Pancreas (tissue), 10 donors: ENCODE results near the gene MS4A3. TPM values are rescaled to one million over a fixed set of nuclear protein-coding genes. Genes with fewer than 3 reads are reported as not detected.
"Not testable (repeated sequence)": the region's sequence is repeated elsewhere in the genome, so short reads cannot be mapped to it uniquely, and the experiment has no call there.

ENCODE experiments used
- ATAC-seq, 4 donors: fragments of 200-7000 bp; cut with Tn5 transposase; one replicate each; pipeline versions ENCODE4 v1.8.0 to v1.9.1; 2020; ENCODE audit warnings: mild to moderate bottlenecking in 4 of 4, moderate library complexity in 4 of 4
- DNase-seq, 6 donors: peaks; one replicate each; pipeline ENCODE4 v3.0.0-alpha.2; 2020
- FAIRE-seq: peaks from 2 replicates; lab custom pipeline; 2012; peaks lifted over from hg19 to GRCh38; lab: Jason Lieb, UNC
- H3K27ac ChIP-seq, 4 donors: fragments of 200-600 bp; sonication (generic); 1 replicate in 3 of 4; 2 replicates in 1 of 4; pipeline versions ENCODE4 v1.5.0 to v1.8.0; 2020
- H3K27me3 ChIP-seq, 4 donors: fragments of 200-600 bp; one replicate each; pipeline ENCODE4 v1.8.0; 2021
- H3K36me3 ChIP-seq, 3 donors: fragments of 200-600 bp; sonication (generic) in 1 of 3; one replicate each; pipeline versions ENCODE4 v1.5.0 to v1.8.0; 2020 to 2021
- H3K4me1 ChIP-seq, 3 donors: fragments of 200-600 bp; one replicate each; pipeline ENCODE4 v1.8.0; 2021
- H3K4me3 ChIP-seq, 4 donors: fragments of 200-600 bp; sonication (generic) in 2 of 4; one replicate each; pipeline versions ENCODE4 v1.5.0 to v1.8.0; 2020 to 2021
- H3K9me3 ChIP-seq, 4 donors: fragments of 200-600 bp; one replicate each; pipeline ENCODE4 v1.8.0; 2021
- WGBS, 2 donors: extraction: QIAGEN DNeasy Blood & Tissue Kit; methylation state at CpG; one replicate each; pipeline ENCODE4 v1.1.7; 2013; 5-methylcytosine and 5-hydroxymethylcytosine counted together
- intact Hi-C, 3 donors: fragments of 100-400 bp; cut with DNase I; formaldehyde crosslinking; loops; one replicate each; pipeline versions ENCODE4 v1.11.1 to v1.14.2; 2022
- polyA plus RNA-seq, 2 donors: library from polyadenylated mRNA; stranded (reverse); fragments of 200-250 nt; gene quantifications; one replicate each; pipeline ENCODE4 v1.2.3, GENCODE V29; 2013
- total RNA-seq, 6 donors: library from RNA; stranded (reverse); fragmentation: NEBNext Ultra II Directional in 4 of 6; extraction: Animal tissue kit (Norgen Biotek cat#: 25700) in 4 of 6; gene quantifications; one replicate each; pipeline versions ENCODE4 v1.2.1 to v1.2.4, GENCODE V29; 2021 to 2023
- TF ChIP-seq, protein P1 (sequence below), 4 donors: fragments of 200-600 bp; sonication (generic) in 3 of 4; IDR thresholded peaks; one replicate each; pipeline versions ENCODE4 v1.5.0 to v1.8.0; 2021; ENCODE audit warnings: antibody characterized with exemption in 4 of 4
- donor health status: healthy with polysubstance abuse.
- donor health status: DM: no; HTN: no; CAD: no; lungs with moderate emphysema.
- donor health status: DM: no; HTN: no; CAD: no.
- donor health status: control.
- donor health status: control.
- donor health status: Bipolar disorder and iron deficiency.
- donor health status: DM: yes; HTN: yes; CAD: no.
- donor health status: DM: no; HTN: no; CAD: no.
- donor health status: DM: no; HTN: no; CAD: no.
- donor health status: DM: yes; HTN: yes; CAD: no.

The MS4A3 gene, protein sequence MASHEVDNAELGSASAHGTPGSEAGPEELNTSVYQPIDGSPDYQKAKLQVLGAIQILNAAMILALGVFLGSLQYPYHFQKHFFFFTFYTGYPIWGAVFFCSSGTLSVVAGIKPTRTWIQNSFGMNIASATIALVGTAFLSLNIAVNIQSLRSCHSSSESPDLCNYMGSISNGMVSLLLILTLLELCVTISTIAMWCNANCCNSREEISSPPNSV
- total RNA-seq (not detected), polyA plus RNA-seq (not detected)

DNA sequence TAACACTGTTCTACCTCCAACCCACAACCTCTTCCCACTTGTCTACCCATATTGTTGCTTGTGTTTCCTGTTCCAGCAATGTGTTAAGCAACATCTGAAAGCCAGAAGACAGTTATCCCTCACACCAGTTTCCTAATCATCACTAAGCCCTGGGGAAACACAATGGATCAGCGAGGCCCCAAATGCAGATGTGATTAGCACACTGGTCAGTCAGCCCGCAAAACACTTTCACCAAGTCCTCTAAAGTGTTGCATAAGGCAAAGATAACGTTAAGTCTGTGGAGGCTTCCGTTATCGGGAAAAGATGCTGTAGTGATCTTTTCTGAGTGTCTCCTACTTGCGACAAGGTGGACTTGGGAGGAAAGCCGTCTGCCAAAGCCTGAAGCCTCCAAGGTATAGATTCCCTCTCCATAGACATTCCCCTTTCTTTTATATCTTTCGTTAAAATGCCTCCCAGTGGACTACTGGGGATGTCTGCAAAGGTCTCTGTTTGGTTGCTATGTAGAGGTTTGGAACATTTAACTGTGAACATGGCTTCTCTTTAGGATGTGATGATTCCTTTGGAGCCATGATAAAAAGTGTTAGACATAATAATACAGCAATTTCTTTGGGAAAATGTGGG lies at the start of gene MS4A3:
Gene MS4A3, plus strand, starts transcription at position 317 of the 621 bp plus-strand sequence. CDS start 4,496 bp downstream, outside the sequence.
- Histone ChIP-seq H3K27me3 (no peaks in the 10 kb centered on the region), H3K27ac (no peak within 1 kb of the TSS), H3K4me3 (no peak within 1 kb of the TSS), H3K4me1 (no peaks in the 10 kb centered on the region), H3K36me3 (no peaks in the 10 kb centered on the region), H3K9me3 (no peaks in the 10 kb centered on the region)
- TF ChIP-seq, protein P1, sequence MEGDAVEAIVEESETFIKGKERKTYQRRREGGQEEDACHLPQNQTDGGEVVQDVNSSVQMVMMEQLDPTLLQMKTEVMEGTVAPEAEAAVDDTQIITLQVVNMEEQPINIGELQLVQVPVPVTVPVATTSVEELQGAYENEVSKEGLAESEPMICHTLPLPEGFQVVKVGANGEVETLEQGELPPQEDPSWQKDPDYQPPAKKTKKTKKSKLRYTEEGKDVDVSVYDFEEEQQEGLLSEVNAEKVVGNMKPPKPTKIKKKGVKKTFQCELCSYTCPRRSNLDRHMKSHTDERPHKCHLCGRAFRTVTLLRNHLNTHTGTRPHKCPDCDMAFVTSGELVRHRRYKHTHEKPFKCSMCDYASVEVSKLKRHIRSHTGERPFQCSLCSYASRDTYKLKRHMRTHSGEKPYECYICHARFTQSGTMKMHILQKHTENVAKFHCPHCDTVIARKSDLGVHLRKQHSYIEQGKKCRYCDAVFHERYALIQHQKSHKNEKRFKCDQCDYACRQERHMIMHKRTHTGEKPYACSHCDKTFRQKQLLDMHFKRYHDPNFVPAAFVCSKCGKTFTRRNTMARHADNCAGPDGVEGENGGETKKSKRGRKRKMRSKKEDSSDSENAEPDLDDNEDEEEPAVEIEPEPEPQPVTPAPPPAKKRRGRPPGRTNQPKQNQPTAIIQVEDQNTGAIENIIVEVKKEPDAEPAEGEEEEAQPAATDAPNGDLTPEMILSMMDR (IDR thresholded peaks at IDR 0.05) = no peak
- no peak for DNase-seq
- 57 to 68% methylated on average over 8 of the region's 8 CpGs for WGBS, 2 donors
- no peak for ATAC-seq
- no peak for FAIRE-seq
- intact Hi-C loops = no loop called here

DNA sequence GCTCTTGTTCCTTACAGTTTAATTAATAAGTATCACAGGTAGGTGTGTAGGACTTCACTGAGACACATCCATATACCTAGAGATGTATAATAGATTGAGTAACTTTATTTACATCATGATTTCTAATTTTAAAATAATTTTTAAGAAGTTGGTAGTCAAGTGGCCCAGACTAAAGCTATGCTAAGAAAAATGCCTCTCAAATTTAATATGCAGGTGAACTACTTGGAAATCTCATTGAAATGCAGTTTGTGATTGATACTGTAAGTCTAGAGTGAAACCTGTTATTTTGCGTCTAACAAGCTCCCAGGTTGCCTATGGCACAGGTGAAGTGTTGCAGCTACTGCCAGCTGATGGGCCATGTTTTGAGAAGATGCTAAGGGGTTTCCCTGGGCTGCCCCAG lies 39.6 kb upstream of the MS4A3 start, which contains the start of gene OOSP4B:
Gene OOSP4B, plus strand, starts transcription at position 301 of the 400 bp plus-strand sequence.
- 89 to 100% methylated on average over 1 of the region's 1 CpG for WGBS, 2 donors
- DNase-seq = no peak
- Histone ChIP-seq H3K27me3 (no peaks in the 10 kb centered on the region), H3K27ac (no peak within 1 kb of the TSS), H3K4me1 (no peaks in the 10 kb centered on the region), H3K4me3 (no peak within 1 kb of the TSS), H3K9me3 (no peaks in the 10 kb centered on the region), H3K36me3 (no peaks in the 10 kb centered on the region)
- no peak for ATAC-seq
- FAIRE-seq = no peak
- intact Hi-C loops = no loop called here
- TF ChIP-seq, protein P1 (IDR thresholded peaks at IDR 0.05) = no peak

GRCh38 chr11:60018058-60018457 lies 38.4 kb upstream of the MS4A3 start:
- TF ChIP-seq, protein P1 (IDR thresholded peaks at IDR 0.05) = no peak
- FAIRE-seq = no peak
- 71 to 78% methylated on average over 8 of the region's 8 CpGs for WGBS, 2 donors

GRCh38 chr11:60020376-60020775 lies 36.1 kb upstream of the MS4A3 start:
- H3K36me3 ChIP-seq, H3K4me3 ChIP-seq, intact Hi-C loops, H3K27me3 ChIP-seq, H3K27ac ChIP-seq, H3K9me3 ChIP-seq, ATAC-seq, FAIRE-seq, H3K4me1 ChIP-seq: not testable (repeated sequence)
- WGBS, 2 donors = 92 to 94% methylated on average over 23 to 27 of the region's 27 CpGs
- DNase-seq = peak in 1 of 6 donors; percentile 40

More at GRCh38 chr11:60018058-60018457, 38.4 kb upstream of the MS4A3 start:
- Histone ChIP-seq H3K27me3 (no peaks in the 10 kb centered on the region), H3K4me1 (no peaks in the 10 kb centered on the region), H3K27ac (no peak overlapping the region), H3K36me3 (no peaks in the 10 kb centered on the region), H3K4me3 (no peak overlapping the region), H3K9me3 (no peaks in the 10 kb centered on the region)
- ATAC-seq (no peak), DNase-seq (no peak)
- intact Hi-C loops = no loop called here

- no peaks in the 10 kb centered on the region for H3K4me1 ChIP-seq
- no peak for ATAC-seq
- no peaks in the 10 kb centered on the region for H3K36me3 ChIP-seq
- intact Hi-C loops = no loop called here
- H3K27ac ChIP-seq = no peak overlapping the region
- TF ChIP-seq, protein P1 (IDR thresholded peaks at IDR 0.05) = no peak
- H3K27me3 ChIP-seq = no peaks in the 10 kb centered on the region
- no peak for DNase-seq
- H3K4me3 ChIP-seq = no peak overlapping the region
- no peaks in the 10 kb centered on the region for H3K9me3 ChIP-seq
- 75 to 78% methylated on average over 3 of the region's 3 CpGs for WGBS, 2 donors
- no peak for FAIRE-seq
These were observed 27.3 kb upstream of the MS4A3 start for GRCh38 chr11:60029015-60029632.
